ENCODE measurements around the gene ABCC4.

DNA sequence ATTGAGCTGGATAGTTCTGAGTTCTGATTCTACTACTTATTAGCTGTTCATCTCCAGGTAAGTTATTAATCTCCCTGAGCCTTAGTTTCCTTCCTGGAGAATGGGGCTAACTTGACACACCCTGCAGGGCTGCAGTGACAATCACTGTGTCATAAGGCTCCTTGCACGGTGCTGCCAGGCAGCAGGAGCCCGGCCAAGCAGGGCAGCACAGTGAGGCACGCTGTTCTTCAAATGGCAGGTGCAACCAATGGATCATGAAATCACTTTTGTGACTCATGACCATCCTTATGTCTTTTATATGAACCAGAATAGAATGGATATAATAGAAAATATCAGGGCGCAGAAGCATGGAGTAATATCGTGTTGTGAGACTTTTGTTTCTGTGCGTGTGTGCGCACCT is 242.6 kb downstream of the ABCC4 start:
- TF ChIP-seq, protein P1, sequence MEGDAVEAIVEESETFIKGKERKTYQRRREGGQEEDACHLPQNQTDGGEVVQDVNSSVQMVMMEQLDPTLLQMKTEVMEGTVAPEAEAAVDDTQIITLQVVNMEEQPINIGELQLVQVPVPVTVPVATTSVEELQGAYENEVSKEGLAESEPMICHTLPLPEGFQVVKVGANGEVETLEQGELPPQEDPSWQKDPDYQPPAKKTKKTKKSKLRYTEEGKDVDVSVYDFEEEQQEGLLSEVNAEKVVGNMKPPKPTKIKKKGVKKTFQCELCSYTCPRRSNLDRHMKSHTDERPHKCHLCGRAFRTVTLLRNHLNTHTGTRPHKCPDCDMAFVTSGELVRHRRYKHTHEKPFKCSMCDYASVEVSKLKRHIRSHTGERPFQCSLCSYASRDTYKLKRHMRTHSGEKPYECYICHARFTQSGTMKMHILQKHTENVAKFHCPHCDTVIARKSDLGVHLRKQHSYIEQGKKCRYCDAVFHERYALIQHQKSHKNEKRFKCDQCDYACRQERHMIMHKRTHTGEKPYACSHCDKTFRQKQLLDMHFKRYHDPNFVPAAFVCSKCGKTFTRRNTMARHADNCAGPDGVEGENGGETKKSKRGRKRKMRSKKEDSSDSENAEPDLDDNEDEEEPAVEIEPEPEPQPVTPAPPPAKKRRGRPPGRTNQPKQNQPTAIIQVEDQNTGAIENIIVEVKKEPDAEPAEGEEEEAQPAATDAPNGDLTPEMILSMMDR (IDR thresholded peaks at IDR 0.05): no peak
- TF ChIP-seq POLR2AphosphoS5 (IDR thresholded peaks at IDR 0.05) (no peak), POLR2A (IDR thresholded peaks at IDR 0.05) (no peak)

Measured in suprapubic skin (tissue), 4 donors.